GM19438 (cell line): ENCODE data around the gene SDR42E2.

ENCODE experiments used
- ATAC-seq: cut with Tn5 transposase; IDR thresholded peaks from one replicate; pipeline ENCODE4 v1.9.1; 2021; ENCODE audit warnings: low read depth; ENCODE audit not compliant: unreplicated experiment

SDR42E2 gene

GRCh38 chr16:22239131-22239805 is 77.0 kb downstream of the SDR42E2 start:
- no peak for ATAC-seq

- ATAC-seq: no peak
Observed at GRCh38 chr16:22240023-22240710, 77.9 kb downstream of the SDR42E2 start.
